Measurements from ENCODE around the gene SNX1. TPM values are rescaled to one million over a fixed set of nuclear protein-coding genes. Genes with fewer than 3 reads are reported as not detected.

The SNX1 gene
- total RNA-seq, 4 donors from 2014 or later = 184 to 348 (median 211) TPM

DNA sequence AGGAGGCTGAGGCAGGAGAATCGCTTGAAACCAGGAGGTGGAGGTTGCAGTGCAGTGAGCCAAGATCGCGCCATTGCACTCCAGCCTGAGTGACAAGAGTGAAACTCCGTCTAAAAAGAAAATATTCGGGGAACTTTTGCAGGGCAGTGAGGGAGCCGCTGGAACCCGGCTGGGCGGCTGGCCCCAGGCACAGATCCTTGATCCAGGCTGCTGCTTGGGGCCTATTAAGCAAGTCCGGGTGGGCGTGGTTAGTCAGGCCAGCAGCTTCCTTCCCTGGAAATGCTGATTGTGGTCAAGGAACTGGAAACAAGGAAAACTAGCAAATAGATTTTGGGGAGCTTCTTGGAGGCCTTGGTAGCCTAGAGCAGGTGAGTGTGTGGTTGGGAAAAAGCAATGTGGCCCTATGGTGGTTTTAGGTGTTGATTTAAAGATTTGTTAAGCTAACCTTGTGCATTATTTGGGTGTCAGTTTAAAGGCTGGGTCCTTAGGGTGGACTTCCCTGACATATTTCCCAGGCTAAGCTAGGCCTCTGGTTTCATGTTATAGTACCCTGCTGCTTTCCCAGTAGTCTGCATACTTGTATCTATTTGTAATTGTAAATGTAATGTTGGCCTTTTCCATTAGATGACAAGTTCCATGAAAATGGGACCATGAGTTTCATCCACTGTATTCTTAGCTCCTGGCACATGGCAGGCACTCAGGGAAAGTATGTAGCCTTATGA lies 38.0 kb downstream of the SNX1 start:
- peaks cover 63 to 75% of the 10 kb centered on the region in 2 donors for H3K36me3 ChIP-seq
- peak overlapping the region; percentile 81 to 99 (median 96) for H3K27ac ChIP-seq

GRCh38 chr15:64134345-64134829 lies 38.6 kb downstream of the SNX1 start:
- WGBS, 2 donors = 26 to 56% methylated on average over 7 to 9 of the region's 9 CpGs
- no peaks in the 10 kb centered on the region for H3K27me3 ChIP-seq
- no peaks in the 10 kb centered on the region for H3K9me3 ChIP-seq
- peak; percentile 95 for DNase-seq
- intact Hi-C loops (cut with DNase I) = no loop called here
- H3K27ac ChIP-seq = peak overlapping the region; percentile 81 to 99 (median 96)
- no peak for TF ChIP-seq CTCF (IDR thresholded peaks at IDR 0.05)
- TF ChIP-seq POLR2A (IDR thresholded peaks at IDR 0.05) = peak in 1 of 2 donors; percentile 39
- peaks cover 46 to 55% of the 10 kb centered on the region in 2 donors for H3K4me1 ChIP-seq
- H3K36me3 ChIP-seq = peaks cover 65 to 75% of the 10 kb centered on the region in 2 donors
- no peak overlapping the region for H3K4me3 ChIP-seq (replicated peaks in 1 of 3)

More for the DNA sequence above, 38.0 kb downstream of the SNX1 start:
- Histone ChIP-seq H3K27me3 (no peaks in the 10 kb centered on the region), H3K4me3 (replicated peaks in 1 of 3) (no peak overlapping the region), H3K4me1 (peaks cover 52 to 61% of the 10 kb centered on the region in 2 donors), H3K9me3 (no peaks in the 10 kb centered on the region)
- peak; percentile 55 to 63 for DNase-seq
- intact Hi-C loops (cut with DNase I) = no loop called here
- TF ChIP-seq CTCF (IDR thresholded peaks at IDR 0.05) (no peak), POLR2A (IDR thresholded peaks at IDR 0.05) (no peak)
- WGBS, 2 donors = 82 to 85% methylated on average over 10 of the region's 10 CpGs

DNA sequence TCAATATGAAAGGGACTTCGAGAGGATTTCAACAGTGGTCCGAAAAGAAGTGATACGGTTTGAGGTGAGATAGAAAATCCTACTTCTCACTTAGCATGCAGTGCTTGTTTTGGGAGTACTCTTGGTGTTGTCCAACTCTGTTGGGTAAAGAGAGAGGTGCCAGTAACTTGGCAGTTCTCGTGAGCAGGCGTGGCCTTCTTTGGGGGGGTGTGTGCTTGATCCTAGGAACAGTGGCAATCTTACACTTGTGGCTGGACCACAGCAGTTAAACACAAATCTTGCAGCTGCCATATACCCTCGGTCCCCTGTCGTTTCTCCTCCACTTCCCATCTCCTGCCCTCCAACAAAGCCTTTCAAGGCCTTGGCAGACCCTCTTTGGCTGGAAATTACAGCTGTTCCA lies 40.6 kb downstream of the SNX1 start:
- no peaks in the 10 kb centered on the region for H3K9me3 ChIP-seq
- no peaks in the 10 kb centered on the region for H3K27me3 ChIP-seq
- no peak for TF ChIP-seq POLR2A (IDR thresholded peaks at IDR 0.05)
- TF ChIP-seq CTCF (IDR thresholded peaks at IDR 0.05) = no peak
- 96 to 98% methylated on average over 7 of the region's 7 CpGs for WGBS, 2 donors
- intact Hi-C loops (cut with DNase I) = no loop called here
- peak overlapping the region in 2 of 3 donors; percentile 9 to 29 for H3K27ac ChIP-seq
- H3K4me1 ChIP-seq = peaks cover 31 to 36% of the 10 kb centered on the region in 2 donors
- no peak for DNase-seq
- no peak overlapping the region for H3K4me3 ChIP-seq (replicated peaks in 1 of 3)
- peaks cover 59 to 60% of the 10 kb centered on the region in 2 donors for H3K36me3 ChIP-seq

DNA sequence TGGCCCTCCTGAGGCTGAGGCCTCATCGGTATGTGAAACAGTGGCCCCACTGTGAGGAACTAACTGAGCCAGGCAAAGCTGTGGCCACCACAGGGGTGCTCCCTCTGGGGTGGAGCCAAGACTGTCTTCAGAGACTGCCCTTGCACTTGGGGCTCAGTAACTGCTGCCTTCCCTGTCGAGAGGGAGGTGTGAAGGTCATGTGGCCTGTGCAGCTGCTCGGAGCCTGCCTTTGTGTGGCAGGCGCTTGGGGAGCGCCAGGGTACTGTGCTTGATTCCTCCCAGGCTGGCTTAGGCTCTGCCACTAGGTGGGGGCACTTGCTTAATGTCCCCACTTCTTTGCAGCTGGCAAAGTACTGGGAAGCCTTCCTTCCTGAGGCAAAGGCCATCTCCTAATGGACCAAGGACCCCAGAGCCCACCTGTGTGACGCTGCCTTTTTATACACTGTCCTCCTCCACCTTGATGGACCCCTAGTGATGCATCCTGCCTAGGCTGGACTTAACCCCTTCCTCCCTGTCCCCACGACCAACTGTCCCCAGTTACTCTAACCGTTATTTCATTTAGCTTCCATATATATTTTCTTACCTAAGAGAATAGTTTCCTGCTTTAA lies 41.5 kb downstream of the SNX1 start:
- TF ChIP-seq CTCF (IDR thresholded peaks at IDR 0.05) (no peak), POLR2A (IDR thresholded peaks at IDR 0.05) (no peak)
- Histone ChIP-seq H3K36me3 (peaks cover 52 to 55% of the 10 kb centered on the region in 2 donors), H3K27me3 (no peaks in the 10 kb centered on the region), H3K4me3 (replicated peaks in 1 of 3) (no peak overlapping the region), H3K9me3 (no peaks in the 10 kb centered on the region), H3K4me1 (peaks cover 21 to 26% of the 10 kb centered on the region in 2 donors), H3K27ac (peak overlapping the region in 2 of 3 donors; percentile 7 to 29)
- intact Hi-C loops (cut with DNase I) = no loop called here
- WGBS, 2 donors = 84% methylated on average over 4 to 8 of the region's 8 CpGs
- DNase-seq = no peak
